Measurements from ENCODE around the gene TRIO.

Gene TRIO

GRCh38 chr5:14273207-14273767 is 130.1 kb downstream of the TRIO start:
- CTCF ChIA-PET = no interaction called here
- no peak for DNase-seq (ENCODE audit: extremely low spot score)
- POLR2A ChIA-PET = no interaction called here
- TF ChIP-seq CTBP1 (IDR thresholded peaks at IDR 0.05; ENCODE audit: borderline replicate concordance) = no peak
- TF ChIP-seq NFRKB (IDR thresholded peaks at IDR 0.05) = no peak
- TF ChIP-seq TARDBP (IDR thresholded peaks at IDR 0.05) = no peak
- TF ChIP-seq FOXK2 (IDR thresholded peaks at IDR 0.05) = no peak
- TF ChIP-seq ZNF384 (IDR thresholded peaks at IDR 0.05) = no peak
- TF ChIP-seq SP1 (IDR thresholded peaks at IDR 0.05) = no peak
- no peak for TF ChIP-seq L3MBTL2 (conservative IDR thresholded peaks at IDR 0.05)
- TF ChIP-seq ELF4 (IDR thresholded peaks at IDR 0.05) = no peak
- no peak for TF ChIP-seq HDGF (IDR thresholded peaks at IDR 0.05; ENCODE audit: borderline replicate concordance)
- no peak for TF ChIP-seq FOXA1 (IDR thresholded peaks at IDR 0.05)
- TF ChIP-seq LEF1 (IDR thresholded peaks at IDR 0.05; ENCODE audit: borderline replicate concordance) = no peak
- no peak for TF ChIP-seq BHLHE40 (IDR thresholded peaks at IDR 0.05; ENCODE audit: borderline replicate concordance)
- no peak for TF ChIP-seq PKNOX1 (IDR thresholded peaks at IDR 0.05)
- no peak for TF ChIP-seq FOXM1 (IDR thresholded peaks at IDR 0.05; ENCODE audit: borderline replicate concordance)

GRCh38 chr5:14276380-14276779 is 133.2 kb downstream of the TRIO start:
- DNase-seq (ENCODE audit: extremely low spot score) = no peak
- CTCF ChIA-PET = no interaction called here
- TF ChIP-seq ARNT (IDR thresholded peaks at IDR 0.05) = no peak
- no peak for TF ChIP-seq CTBP1 (IDR thresholded peaks at IDR 0.05; ENCODE audit: borderline replicate concordance)
- no peak for TF ChIP-seq NFRKB (IDR thresholded peaks at IDR 0.05)
- no peak for TF ChIP-seq FOXM1 (IDR thresholded peaks at IDR 0.05; ENCODE audit: borderline replicate concordance)
- no peak for TF ChIP-seq PKNOX1 (IDR thresholded peaks at IDR 0.05)
- no peak for TF ChIP-seq FOXA1 (IDR thresholded peaks at IDR 0.05)
- no peak for TF ChIP-seq ELF4 (IDR thresholded peaks at IDR 0.05)
- TF ChIP-seq HDGF (IDR thresholded peaks at IDR 0.05; ENCODE audit: borderline replicate concordance) = no peak
- TF ChIP-seq SUZ12 (IDR thresholded peaks at IDR 0.05) = no peak
- TF ChIP-seq LEF1 (IDR thresholded peaks at IDR 0.05; ENCODE audit: borderline replicate concordance) = no peak
- TF ChIP-seq L3MBTL2 (conservative IDR thresholded peaks at IDR 0.05) = no peak
- POLR2A ChIA-PET = no interaction called here

- no peak for DNase-seq (ENCODE audit: extremely low spot score)
- ChIA-PET CTCF (interaction anchor here (0.6 to 0.9 kb wide), 2 partner anchors 13 to 144 kb away, joined by 3 to 4 read pairs; no protein-coding TSS in a partner anchor), POLR2A (no interaction called here)
- TF ChIP-seq LEF1 (IDR thresholded peaks at IDR 0.05; ENCODE audit: borderline replicate concordance) (no peak), FOXK2 (IDR thresholded peaks at IDR 0.05) (no peak), SP1 (IDR thresholded peaks at IDR 0.05) (no peak), SUZ12 (IDR thresholded peaks at IDR 0.05) (no peak)
These were observed 134.5 kb downstream of the TRIO start for GRCh38 chr5:14277385-14278320.

GRCh38 chr5:14280294-14280854 is 137.2 kb downstream of the TRIO start:
- TF ChIP-seq BHLHE40 (IDR thresholded peaks at IDR 0.05; ENCODE audit: borderline replicate concordance) (no peak), HDGF (IDR thresholded peaks at IDR 0.05; ENCODE audit: borderline replicate concordance) (no peak), ZNF384 (IDR thresholded peaks at IDR 0.05) (no peak), ELF4 (IDR thresholded peaks at IDR 0.05) (no peak), CTBP1 (IDR thresholded peaks at IDR 0.05; ENCODE audit: borderline replicate concordance) (no peak), NFRKB (IDR thresholded peaks at IDR 0.05) (no peak), FOXM1 (IDR thresholded peaks at IDR 0.05; ENCODE audit: borderline replicate concordance) (no peak), LEF1 (IDR thresholded peaks at IDR 0.05; ENCODE audit: borderline replicate concordance) (no peak), FOXA1 (IDR thresholded peaks at IDR 0.05) (no peak), TARDBP (IDR thresholded peaks at IDR 0.05) (no peak), FOXK2 (IDR thresholded peaks at IDR 0.05) (no peak), PKNOX1 (IDR thresholded peaks at IDR 0.05) (no peak)
- POLR2A ChIA-PET = no interaction called here
- DNase-seq (ENCODE audit: extremely low spot score) = no peak
- CTCF ChIA-PET = interaction anchor here (1.4 kb wide), 1 partner anchor 10 kb away, joined by 7 read pairs; no protein-coding TSS in a partner anchor

GRCh38 chr5:14281746-14282181 is 138.6 kb downstream of the TRIO start:
- DNase-seq (ENCODE audit: extremely low spot score) = no peak
- TF ChIP-seq ZNF384 (IDR thresholded peaks at IDR 0.05) (no peak), ELF4 (IDR thresholded peaks at IDR 0.05) (no peak), FOXM1 (IDR thresholded peaks at IDR 0.05; ENCODE audit: borderline replicate concordance) (no peak), BHLHE40 (IDR thresholded peaks at IDR 0.05; ENCODE audit: borderline replicate concordance) (no peak), CTBP1 (IDR thresholded peaks at IDR 0.05; ENCODE audit: borderline replicate concordance) (no peak)
- ChIA-PET POLR2A (no interaction called here), CTCF (no interaction called here)

GRCh38 chr5:14283139-14283538 is 140.0 kb downstream of the TRIO start:
- DNase-seq (ENCODE audit: extremely low spot score) = no peak
- TF ChIP-seq LEF1 (IDR thresholded peaks at IDR 0.05; ENCODE audit: borderline replicate concordance) (no peak), FOXK2 (IDR thresholded peaks at IDR 0.05) (no peak), TARDBP (IDR thresholded peaks at IDR 0.05) (no peak), CTBP1 (IDR thresholded peaks at IDR 0.05; ENCODE audit: borderline replicate concordance) (no peak), ARNT (IDR thresholded peaks at IDR 0.05) (no peak)
- POLR2A ChIA-PET = no interaction called here
- CTCF ChIA-PET = no interaction called here
